ENCODE results near the gene DCST1. TPM values are rescaled to one million over a fixed set of nuclear protein-coding genes. Genes with fewer than 3 reads are reported as not detected.

DCST1 gene
- total RNA-seq, 1 experiment from 2014 or later, result not detected

DNA sequence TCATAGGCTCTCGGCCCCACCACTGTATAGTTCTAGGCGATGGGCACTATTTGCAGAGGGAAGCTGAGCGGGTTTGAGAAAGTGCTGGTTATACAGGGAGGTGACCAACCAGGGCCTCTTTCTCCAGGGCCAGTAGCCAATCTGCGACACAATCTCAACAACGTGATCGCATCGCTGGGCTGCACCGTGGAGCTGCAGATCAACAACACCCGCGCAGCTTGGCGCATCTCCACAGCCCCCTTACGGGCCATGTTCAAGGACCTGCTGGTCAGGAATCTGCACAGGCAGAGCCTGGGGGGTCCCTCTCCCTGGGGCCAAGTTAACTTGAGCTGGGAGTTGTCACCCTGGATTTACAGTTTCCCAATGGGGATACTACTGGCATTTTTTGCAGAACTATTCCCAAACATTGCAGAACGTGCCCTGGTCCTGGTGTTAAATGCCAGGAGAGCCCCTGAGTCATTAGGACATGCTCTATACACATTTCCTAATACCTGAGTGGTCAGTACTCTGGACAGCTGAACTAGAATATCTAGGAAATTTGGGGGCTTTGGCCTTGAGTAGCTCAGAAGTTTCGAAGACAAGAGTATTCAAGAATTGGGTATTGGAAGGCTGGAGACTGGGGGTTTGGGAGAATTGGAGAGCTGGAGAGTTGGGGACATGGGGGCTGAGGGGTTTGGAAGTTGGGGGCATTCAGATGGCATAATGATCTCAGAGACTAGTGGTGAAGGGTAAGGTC lies 6.9 kb downstream of the DCST1 start:
- no peaks in the 10 kb centered on the region for H3F3A ChIP-seq (ENCODE audit: low read length, unreplicated experiment)
- DNase-seq (no peak), ATAC-seq (no peak)
- H3K4me2 ChIP-seq (ENCODE audit: low read length), result no peak overlapping the region
- H3K4me3 ChIP-seq (ENCODE audit: low read length), result no peak overlapping the region
- H4K20me1 ChIP-seq (ENCODE audit: low read length), result no peaks in the 10 kb centered on the region
- no peaks in the 10 kb centered on the region for H3K79me2 ChIP-seq (ENCODE audit: low read length)
- no peaks in the 10 kb centered on the region for H3K9me3 ChIP-seq (ENCODE audit: low read length)
- no peak overlapping the region for H2AFZ ChIP-seq (ENCODE audit: low read length)
- H3K36me3 ChIP-seq (ENCODE audit: low read depth, low read length), result no peaks in the 10 kb centered on the region
- H3K4me1 ChIP-seq (ENCODE audit: insufficient read depth, low read length), result peaks cover 29% of the 10 kb centered on the region
- intact Hi-C loops (cut with micrococcal nuclease), result no loop called here
- TF ChIP-seq EZH2 (IDR thresholded peaks at IDR 0.05; ENCODE audit: low read length, unreplicated experiment) (no peak), EZH2phosphoT487 (IDR thresholded peaks at IDR 0.05; ENCODE audit: borderline replicate concordance, low read length) (no peak)
- TF ChIP-seq, protein P1, sequence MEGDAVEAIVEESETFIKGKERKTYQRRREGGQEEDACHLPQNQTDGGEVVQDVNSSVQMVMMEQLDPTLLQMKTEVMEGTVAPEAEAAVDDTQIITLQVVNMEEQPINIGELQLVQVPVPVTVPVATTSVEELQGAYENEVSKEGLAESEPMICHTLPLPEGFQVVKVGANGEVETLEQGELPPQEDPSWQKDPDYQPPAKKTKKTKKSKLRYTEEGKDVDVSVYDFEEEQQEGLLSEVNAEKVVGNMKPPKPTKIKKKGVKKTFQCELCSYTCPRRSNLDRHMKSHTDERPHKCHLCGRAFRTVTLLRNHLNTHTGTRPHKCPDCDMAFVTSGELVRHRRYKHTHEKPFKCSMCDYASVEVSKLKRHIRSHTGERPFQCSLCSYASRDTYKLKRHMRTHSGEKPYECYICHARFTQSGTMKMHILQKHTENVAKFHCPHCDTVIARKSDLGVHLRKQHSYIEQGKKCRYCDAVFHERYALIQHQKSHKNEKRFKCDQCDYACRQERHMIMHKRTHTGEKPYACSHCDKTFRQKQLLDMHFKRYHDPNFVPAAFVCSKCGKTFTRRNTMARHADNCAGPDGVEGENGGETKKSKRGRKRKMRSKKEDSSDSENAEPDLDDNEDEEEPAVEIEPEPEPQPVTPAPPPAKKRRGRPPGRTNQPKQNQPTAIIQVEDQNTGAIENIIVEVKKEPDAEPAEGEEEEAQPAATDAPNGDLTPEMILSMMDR (conservative IDR thresholded peaks at IDR 0.05; ENCODE audit: low read depth, low read length), result no peak
- POLR2A ChIA-PET (ENCODE audit: unreplicated experiment), result no interaction called here
- no peak overlapping the region for H3K9ac ChIP-seq (ENCODE audit: low read length)
- no peaks in the 10 kb centered on the region for H3K9me2 ChIP-seq (replicated peaks; ENCODE audit: low read length)
- CTCF ChIA-PET, result no interaction called here
- H3K27ac ChIP-seq (ENCODE audit: low read length), result no peak overlapping the region
- H3K27me3 ChIP-seq (ENCODE audit: low read length), result no peaks in the 10 kb centered on the region
- no TSS peak for BruUV-seq (replicated peaks)

DNA sequence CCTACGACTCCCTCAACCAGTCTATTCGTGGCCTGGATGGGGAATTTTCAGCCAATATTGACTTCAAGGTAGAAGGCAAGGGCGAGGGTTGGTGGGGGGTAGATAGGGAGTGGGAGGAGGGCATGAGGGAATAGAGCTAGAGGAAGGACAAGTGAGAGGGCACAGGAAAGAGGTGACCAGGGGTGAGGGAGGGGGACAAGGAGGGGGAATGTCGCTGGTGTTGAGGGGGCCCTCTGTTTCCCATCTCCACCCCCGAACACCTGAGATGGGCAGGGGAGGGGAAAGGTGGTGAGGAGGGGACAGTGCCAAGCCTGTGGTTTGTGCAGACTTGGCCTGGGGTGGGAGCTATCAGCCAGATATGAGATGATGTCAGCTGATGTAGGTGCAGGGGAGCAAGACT lies 9.2 kb downstream of the DCST1 start:
- BruUV-seq (replicated peaks), result no TSS peak

More for the DNA sequence above, 9.2 kb downstream of the DCST1 start:
- no peak overlapping the region for H2AFZ ChIP-seq (ENCODE audit: low read length)
- H3K79me2 ChIP-seq (ENCODE audit: low read length), result no peaks in the 10 kb centered on the region
- H3F3A ChIP-seq (ENCODE audit: low read length, unreplicated experiment), result no peaks in the 10 kb centered on the region
- no peaks in the 10 kb centered on the region for H4K20me1 ChIP-seq (ENCODE audit: low read length)
- peaks cover 33% of the 10 kb centered on the region for H3K4me1 ChIP-seq (ENCODE audit: insufficient read depth, low read length)
- H3K4me3 ChIP-seq (ENCODE audit: low read length), result no peak overlapping the region
- H3K9ac ChIP-seq (ENCODE audit: low read length), result no peak overlapping the region
- intact Hi-C loops (cut with micrococcal nuclease), result no loop called here
- DNase-seq (no peak), ATAC-seq (no peak)
- H3K9me2 ChIP-seq (replicated peaks; ENCODE audit: low read length), result no peaks in the 10 kb centered on the region
- no peaks in the 10 kb centered on the region for H3K36me3 ChIP-seq (ENCODE audit: low read depth, low read length)
- CTCF ChIA-PET, result interaction anchor here (0.7 kb wide), 1 partner anchor 42 kb away, joined by 14 read pairs; no protein-coding TSS in a partner anchor
- POLR2A ChIA-PET (ENCODE audit: unreplicated experiment), result no interaction called here
- H3K27ac ChIP-seq (ENCODE audit: low read length), result no peak overlapping the region
- H3K27me3 ChIP-seq (ENCODE audit: low read length), result no peaks in the 10 kb centered on the region
- TF ChIP-seq EZH2 (IDR thresholded peaks at IDR 0.05; ENCODE audit: low read length, unreplicated experiment) (no peak), EZH2phosphoT487 (IDR thresholded peaks at IDR 0.05; ENCODE audit: borderline replicate concordance, low read length) (no peak)
- TF ChIP-seq, protein P1 (conservative IDR thresholded peaks at IDR 0.05; ENCODE audit: low read depth, low read length), result no peak
- no peak overlapping the region for H3K4me2 ChIP-seq (ENCODE audit: low read length)
- H3K9me3 ChIP-seq (ENCODE audit: low read length), result no peaks in the 10 kb centered on the region
